AG04450 (cell line): Measurements from ENCODE around the gene ACYP2. TPM values are rescaled to one million over a fixed set of nuclear protein-coding genes. Genes with fewer than 3 reads are reported as not detected.

Experiments used
- CTCF ChIA-PET: fragments of 300-600, 350-600 bp; formaldehyde crosslinking; extraction: SDS; loops from one replicate; lab custom pipeline; 2022; ENCODE audit warnings: antibody characterized with exemption, inconsistent platforms; lab: Charles Lee
- POLR2A ChIA-PET: fragments of 350-600 bp; formaldehyde crosslinking; extraction: SDS; loops from one replicate; lab custom pipeline; 2021; ENCODE audit warnings: antibody characterized with exemption, inconsistent platforms; lab: Yijun Ruan, JAX
- DNase-seq: peaks from one replicate; pipeline ENCODE4 v3.0.0-alpha.2; 2011; ENCODE audit warnings: low read depth, low spot score
- H3K27ac ChIP-seq: one replicate; pipeline ENCODE4 v1.5.1; 2012; ENCODE audit warnings: low read depth, low read length, control low read depth
- H3K27me3 ChIP-seq: one replicate; pipeline ENCODE4 v1.6.0; 2012; ENCODE audit warnings: low read length; ENCODE audit not compliant: control insufficient read depth, insufficient read depth
- H3K4me3 ChIP-seq: 2 replicates; pipeline ENCODE4 v1.5.1; 2011; ENCODE audit warnings: mild to moderate bottlenecking, low read depth, low read length, control low read depth
- H3K9me3 ChIP-seq: 2 replicates; pipeline ENCODE4 v1.5.1; 2012; ENCODE audit warnings: low read length; ENCODE audit not compliant: control insufficient read depth, insufficient read depth
- CTCF ChIP-seq: IDR thresholded peaks from 2 replicates; pipeline ENCODE4 v1.5.1; 2011; ENCODE audit warnings: low read depth, low read length, control low read depth, inconsistent platforms
- polyA plus RNA-seq: library from polyadenylated mRNA; depleted of rRNA; stranded (reverse); fragments of >200 nt; gene quantifications from 2 replicates; pipeline ENCODE4 v1.2.3, GENCODE V29; 2011

The ACYP2 gene
- polyA plus RNA-seq, 1 experiment = 8.1 TPM

- Histone ChIP-seq H3K27me3 (no peaks in the 10 kb centered on the region), H3K4me3 (no peak overlapping the region), H3K9me3 (no peaks in the 10 kb centered on the region), H3K27ac (no peak overlapping the region)
- no peak for TF ChIP-seq CTCF
- DNase-seq = no peak
- ChIA-PET CTCF (no interaction called here), POLR2A (no interaction called here)
These were observed 118.6 kb downstream of the ACYP2 start for GRCh38 chr2:54233832-54234649.

- POLR2A ChIA-PET = no interaction called here
- Histone ChIP-seq H3K27ac (no peak overlapping the region), H3K4me3 (no peak overlapping the region), H3K9me3 (no peaks in the 10 kb centered on the region), H3K27me3 (no peaks in the 10 kb centered on the region)
- no peak for TF ChIP-seq CTCF
- CTCF ChIA-PET = interaction anchor here (1.3 kb wide), 1 partner anchor 31 kb away, joined by 3 read pairs; no protein-coding TSS in a partner anchor
- DNase-seq = no peak
These were observed 122.0 kb downstream of the ACYP2 start for GRCh38 chr2:54237428-54237827.

- H3K9me3 ChIP-seq = no peaks in the 10 kb centered on the region
- CTCF ChIA-PET = interaction anchor here (1.1 to 1.4 kb wide), 2 partner anchors 79 to 132 kb away, joined by 3 read pairs; no protein-coding TSS in a partner anchor
- POLR2A ChIA-PET = interaction anchor here (0.7 to 1.6 kb wide), 2 partner anchors 27 to 31 kb away, joined by 4 read pairs; no protein-coding TSS in a partner anchor
These were observed 124.0 kb downstream of the ACYP2 start for GRCh38 chr2:54239427-54239826.

GRCh38 chr2:54240515-54241469 lies 125.4 kb downstream of the ACYP2 start:
- Histone ChIP-seq H3K27ac (no peak overlapping the region), H3K27me3 (no peaks in the 10 kb centered on the region), H3K4me3 (no peak overlapping the region), H3K9me3 (no peaks in the 10 kb centered on the region)
- POLR2A ChIA-PET = no interaction called here
- no peak for TF ChIP-seq CTCF
- CTCF ChIA-PET = interaction anchor here (1.1 kb wide), 1 partner anchor 133 kb away, joined by 3 read pairs; no protein-coding TSS in a partner anchor
- no peak for DNase-seq

More at GRCh38 chr2:54239427-54239826, 124.0 kb downstream of the ACYP2 start:
- TF ChIP-seq CTCF = no peak
- H3K27ac ChIP-seq = no peak overlapping the region
- no peak overlapping the region for H3K4me3 ChIP-seq
- H3K27me3 ChIP-seq = no peaks in the 10 kb centered on the region
- DNase-seq = peak; percentile 58
